Gastroesophageal sphincter (tissue), 4 donors: ENCODE measurements around the gene VWA7. TPM values are rescaled to one million over a fixed set of nuclear protein-coding genes. Genes with fewer than 3 reads are reported as not detected.

ENCODE experiments used
- ATAC-seq: fragments of 150-250 bp; one replicate; pipeline ENCODE4 v1.9.1; 2016; ENCODE audit warnings: mild to moderate bottlenecking, moderate library complexity
- H3K27ac ChIP-seq, 4 donors: fragments of 200-600 bp; sonication (generic) in 3 of 4; 1 replicate in 3 of 4; 2 replicates in 1 of 4; pipeline ENCODE4 v1.5.1; 2016 to 2019
- H3K27me3 ChIP-seq: fragments of 200-600 bp; sonication (generic); one replicate; pipeline ENCODE4 v1.5.1; 2019
- H3K36me3 ChIP-seq, 2 donors: fragments of 200-600 bp; sonication (generic); one replicate each; pipeline ENCODE4 v1.5.1; 2019; ENCODE audit warnings: control low read depth in 1 of 2
- H3K4me1 ChIP-seq, 3 donors: fragments of 200-600 bp; sonication (generic); 1 replicate in 2 of 3; 2 replicates in 1 of 3; pipeline ENCODE4 v1.5.1; 2016 to 2019; ENCODE audit warnings: control low read depth in 2 of 3
- H3K4me3 ChIP-seq, 2 donors: fragments of 200-600 bp; sonication (generic); one replicate each; pipeline ENCODE4 v1.5.1; 2019; ENCODE audit warnings: mild to moderate bottlenecking in 1 of 2, moderate library complexity in 1 of 2
- H3K9me3 ChIP-seq, 3 donors: fragments of 200-600 bp; sonication (generic); one replicate each; pipeline ENCODE4 v1.5.1; 2017 to 2019; ENCODE audit warnings: control low read depth in 2 of 3
- EP300 ChIP-seq: sonication (generic); formaldehyde crosslinking; IDR thresholded peaks from one replicate; pipeline ENCODE4 v1.6.1; 2017; ENCODE audit warnings: antibody characterized with exemption, mild to moderate bottlenecking
- POLR2A ChIP-seq, 2 donors: fragments of 450-650 bp; IDR thresholded peaks; one replicate each; pipeline ENCODE4 v1.6.1; 2017; ENCODE audit warnings: antibody characterized with exemption in 2 of 2, mild to moderate bottlenecking in 2 of 2, moderate library complexity in 1 of 2
- POLR2AphosphoS5 ChIP-seq: sonication (generic); formaldehyde crosslinking; IDR thresholded peaks from one replicate; pipeline ENCODE4 v1.6.1; 2017; ENCODE audit warnings: antibody characterized with exemption
- WGBS, 2 donors: methylation state at CpG; one replicate each; pipeline ENCODE4 v1.1.5; 2018; ENCODE audit warnings: low coverage in 1 of 2; 5-methylcytosine and 5-hydroxymethylcytosine counted together
- total RNA-seq, 4 donors: library from RNA; depleted of rRNA; stranded (reverse); fragments of >200 nt; gene quantifications; one replicate each; pipeline ENCODE4 v1.1.0, GENCODE V29; 2016
- TF ChIP-seq, protein P1 (sequence below), 4 experiments: fragments of 200-600 bp in 2 of 4; fragments of 450-650 bp in 2 of 4; sonication (generic) in 1 of 4; IDR thresholded peaks; one replicate each; pipeline ENCODE4 v1.5.1; 2017 to 2019; ENCODE audit warnings: antibody characterized with exemption in 4 of 4, mild to moderate bottlenecking in 2 of 4, moderate library complexity in 2 of 4

Gene VWA7
- total RNA-seq, 4 donors from 2014 or later: 0.12 to 0.54 (median 0.31) TPM

DNA sequence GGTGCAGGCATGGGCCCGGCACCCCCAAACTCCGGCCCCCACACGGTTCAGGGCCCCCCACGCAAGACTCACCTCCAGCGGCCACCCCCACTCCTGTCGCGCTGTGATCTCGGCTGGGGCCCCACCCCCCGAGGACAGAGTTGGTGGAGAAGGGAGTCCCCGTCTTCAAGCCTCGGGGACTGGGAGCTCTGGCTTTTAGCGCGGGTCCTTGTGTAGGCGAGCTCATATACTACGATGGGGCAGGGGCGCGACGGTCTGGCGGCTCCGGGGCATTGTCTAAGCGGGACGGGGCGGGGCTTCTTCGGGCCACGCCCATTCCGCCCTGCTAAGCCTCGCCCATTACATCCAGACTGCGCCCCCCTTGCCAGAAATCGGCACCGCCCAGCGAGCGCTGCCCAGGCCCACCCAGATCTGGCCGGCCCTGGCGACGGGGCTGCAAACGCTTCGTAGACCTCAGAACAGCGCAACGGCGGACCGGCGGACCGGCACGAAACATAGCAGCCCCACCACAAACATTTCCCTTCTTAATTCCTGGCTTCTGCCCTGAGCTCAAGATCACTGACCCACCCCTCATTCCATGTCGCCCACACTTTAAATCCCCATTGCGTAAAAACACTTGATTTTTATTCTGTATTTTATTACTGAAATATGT, 47.0 kb downstream of the VWA7 start:
- TF ChIP-seq EP300 (no peak), POLR2A (IDR thresholded peaks at IDR 0.05) (peak; percentile 42 to 43), POLR2AphosphoS5 (peak; percentile 47)
- H3K9me3 ChIP-seq: no peaks in the 10 kb centered on the region
- peak overlapping the region; percentile 94 to 99 (median 96) for H3K27ac ChIP-seq
- H3K27me3 ChIP-seq: no peaks in the 10 kb centered on the region
- ATAC-seq: peak; percentile 85
- H3K36me3 ChIP-seq: peaks cover 0 to 69% of the 10 kb centered on the region in 2 donors
- H3K4me1 ChIP-seq: peaks cover 0 to 76% (median 31%) of the 10 kb centered on the region in 3 donors
- WGBS, 2 donors: 4% methylated on average over 8 to 11 of the region's 46 CpGs
- H3K4me3 ChIP-seq: peak overlapping the region; percentile 80 to 92

- 0% methylated on average over 3 to 7 of the region's 29 CpGs for WGBS, 2 donors
- TF ChIP-seq EP300 (no peak), POLR2A (IDR thresholded peaks at IDR 0.05) (no peak), POLR2AphosphoS5 (peak; percentile 68)
- TF ChIP-seq, protein P1, sequence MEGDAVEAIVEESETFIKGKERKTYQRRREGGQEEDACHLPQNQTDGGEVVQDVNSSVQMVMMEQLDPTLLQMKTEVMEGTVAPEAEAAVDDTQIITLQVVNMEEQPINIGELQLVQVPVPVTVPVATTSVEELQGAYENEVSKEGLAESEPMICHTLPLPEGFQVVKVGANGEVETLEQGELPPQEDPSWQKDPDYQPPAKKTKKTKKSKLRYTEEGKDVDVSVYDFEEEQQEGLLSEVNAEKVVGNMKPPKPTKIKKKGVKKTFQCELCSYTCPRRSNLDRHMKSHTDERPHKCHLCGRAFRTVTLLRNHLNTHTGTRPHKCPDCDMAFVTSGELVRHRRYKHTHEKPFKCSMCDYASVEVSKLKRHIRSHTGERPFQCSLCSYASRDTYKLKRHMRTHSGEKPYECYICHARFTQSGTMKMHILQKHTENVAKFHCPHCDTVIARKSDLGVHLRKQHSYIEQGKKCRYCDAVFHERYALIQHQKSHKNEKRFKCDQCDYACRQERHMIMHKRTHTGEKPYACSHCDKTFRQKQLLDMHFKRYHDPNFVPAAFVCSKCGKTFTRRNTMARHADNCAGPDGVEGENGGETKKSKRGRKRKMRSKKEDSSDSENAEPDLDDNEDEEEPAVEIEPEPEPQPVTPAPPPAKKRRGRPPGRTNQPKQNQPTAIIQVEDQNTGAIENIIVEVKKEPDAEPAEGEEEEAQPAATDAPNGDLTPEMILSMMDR (IDR thresholded peaks at IDR 0.05): peak in 2 of 4 experiments; percentile 63 to 75
- Histone ChIP-seq H3K9me3 (no peaks in the 10 kb centered on the region), H3K36me3 (peaks cover 0 to 72% of the 10 kb centered on the region in 2 donors), H3K4me1 (peaks cover 0 to 70% (median 29%) of the 10 kb centered on the region in 3 donors), H3K27me3 (no peaks in the 10 kb centered on the region), H3K4me3 (peak overlapping the region; percentile 80 to 92), H3K27ac (peak overlapping the region; percentile 94 to 99 (median 96))
- ATAC-seq: peak; percentile 92
Measured at GRCh38 chr6:31729515-31729978, 47.6 kb downstream of the VWA7 start.

GRCh38 chr6:31728767-31729514, 48.2 kb downstream of the VWA7 start, which contains the start of gene DDAH2:
TSS of gene DDAH2 (minus strand) at chr6:31729299. CDS start at chr6:31729161, 138 bp downstream.
- WGBS, 2 donors: 0 to 5% methylated on average over 3 to 7 of the region's 36 CpGs

GRCh38 chr6:31727717-31728671, 49.1 kb downstream of the VWA7 start:
- Histone ChIP-seq H3K27ac (peak overlapping the region; percentile 8 to 99 (median 96)), H3K4me3 (peak overlapping the region; percentile 80 to 92), H3K27me3 (no peaks in the 10 kb centered on the region), H3K4me1 (peaks cover 0 to 55% (median 20%) of the 10 kb centered on the region in 3 donors), H3K36me3 (peaks cover 0 to 59% of the 10 kb centered on the region in 2 donors), H3K9me3 (no peaks in the 10 kb centered on the region)
- ATAC-seq: no peak
- TF ChIP-seq POLR2AphosphoS5 (no peak), EP300 (no peak), POLR2A (IDR thresholded peaks at IDR 0.05) (no peak)
- TF ChIP-seq, protein P1 (IDR thresholded peaks at IDR 0.05): no peak
- 47 to 100% methylated on average over 1 to 8 of the region's 41 CpGs for WGBS, 2 donors

More at GRCh38 chr6:31728767-31729514, 48.2 kb downstream of the VWA7 start, which contains the start of gene DDAH2:
- peaks cover 0 to 64% (median 23%) of the 10 kb centered on the region in 3 donors for H3K4me1 ChIP-seq
- TF ChIP-seq POLR2AphosphoS5: no peak
- TF ChIP-seq, protein P1 (IDR thresholded peaks at IDR 0.05): peak in 1 of 4 experiments; percentile 56
- TF ChIP-seq EP300: no peak
- TF ChIP-seq POLR2A (IDR thresholded peaks at IDR 0.05): peak in 1 of 2 donors; percentile 8
- H3K9me3 ChIP-seq: no peaks in the 10 kb centered on the region
- peak within 1 kb of the TSS; percentile 94 to 99 (median 96) for H3K27ac ChIP-seq
- no peaks in the 10 kb centered on the region for H3K27me3 ChIP-seq
- ATAC-seq: peak; percentile 26
- H3K36me3 ChIP-seq: peaks cover 0 to 68% of the 10 kb centered on the region in 2 donors
- H3K4me3 ChIP-seq: peak within 1 kb of the TSS; percentile 80 to 92
